SK-N-SH (cell line): Measurements from ENCODE around the gene DIO3. TPM values are rescaled to one million over a fixed set of nuclear protein-coding genes. Genes with fewer than 3 reads are reported as not detected.

Experiments
- CTCF ChIA-PET: fragments of 300-600, 350-600 bp; formaldehyde crosslinking; extraction: SDS; loops from one replicate; lab custom pipeline; 2021; lab: Yijun Ruan, JAX
- POLR2A ChIA-PET: fragments of 350-600 bp; sonication (Branson Sonifier 250); formaldehyde crosslinking; extraction: SDS; loops from one replicate; lab custom pipeline; 2020; ENCODE audit warnings: antibody characterized with exemption, inconsistent platforms; lab: Yijun Ruan, JAX
- DNase-seq: peaks from one replicate; pipeline ENCODE4 v3.0.0; 2012
- H2AFZ ChIP-seq: fragments of 200-600 bp; sonication (generic); 2 replicates; pipeline ENCODE4 v1.8.1; 2016; ENCODE audit warnings: antibody characterized with exemption, mild to moderate bottlenecking, low read depth
- H3F3A ChIP-seq: fragments of 200-600 bp; sonication (generic); replicated peaks from 2 replicates; pipeline ENCODE3; 2016; ENCODE audit warnings: antibody characterized with exemption, mild to moderate bottlenecking; ENCODE audit not compliant: insufficient read depth
- H3K27ac ChIP-seq, 2 experiments: fragments of 200-500 bp in 1 of 2; fragments of 200-600 bp in 1 of 2; sonication (Bioruptor generic) in 1 of 2; sonication (generic), shearing (Covaris generic) in 1 of 2; 2 replicates each; pipeline versions ENCODE4 v1.5.1 to v1.6.1; 2014 to 2016; ENCODE audit warnings: low read depth in 2 of 2, inconsistent platforms in 1 of 2, low read length in 1 of 2, mild to moderate bottlenecking in 1 of 2, mixed read lengths in 1 of 2
- H3K27me3 ChIP-seq: fragments of 200-600 bp; sonication (generic), shearing (Covaris generic); 2 replicates; pipeline ENCODE4 v1.6.1; 2016; ENCODE audit warnings: mixed run types; ENCODE audit not compliant: insufficient read depth
- H3K36me3 ChIP-seq, 2 experiments: fragments of 200-500 bp in 1 of 2; fragments of 200-600 bp in 1 of 2; sonication (Bioruptor generic) in 1 of 2; sonication (generic) in 1 of 2; replicated peaks in 1 of 2; 2 replicates each; pipeline versions ENCODE3 to v1.5.1; 2014 to 2016; ENCODE audit warnings: low read length in 1 of 2, mild to moderate bottlenecking in 1 of 2; ENCODE audit not compliant: insufficient read depth in 2 of 2, control insufficient read depth in 1 of 2
- H3K4me1 ChIP-seq, 2 experiments: fragments of 200-500 bp in 1 of 2; fragments of 200-600 bp in 1 of 2; sonication (Bioruptor generic) in 1 of 2; sonication (generic), shearing (Covaris generic) in 1 of 2; 2 replicates each; pipeline versions ENCODE4 v1.5.1 to v1.6.1; 2014 to 2016; ENCODE audit warnings: low read depth in 1 of 2, low read length in 1 of 2, mixed run types in 1 of 2; ENCODE audit not compliant: insufficient read depth in 2 of 2, control insufficient read depth in 1 of 2
- H3K4me2 ChIP-seq: fragments of 200-600 bp; sonication (generic), shearing (Covaris generic); 2 replicates; pipeline ENCODE4 v1.6.1; 2017; ENCODE audit warnings: mixed run types
- H3K4me3 ChIP-seq, 2 experiments: fragments of 200-500 bp in 1 of 2; fragments of 200-600 bp in 1 of 2; sonication (Bioruptor generic) in 1 of 2; sonication (generic), shearing (Covaris generic) in 1 of 2; 2 replicates each; pipeline versions ENCODE4 v1.5.1 to v1.8.1; 2014 to 2016; ENCODE audit warnings: low read depth in 2 of 2, inconsistent platforms in 1 of 2, low read length in 1 of 2, mild to moderate bottlenecking in 1 of 2, mixed read lengths in 1 of 2, moderate library complexity in 1 of 2
- H3K79me2 ChIP-seq: fragments of 200-600 bp; sonication (generic); 2 replicates; pipeline ENCODE4 v1.8.1; 2017; ENCODE audit warnings: mild to moderate bottlenecking; ENCODE audit not compliant: insufficient read depth
- H3K9ac ChIP-seq: fragments of 200-600 bp; sonication (generic); 2 replicates; pipeline ENCODE4 v1.6.1; 2017; ENCODE audit warnings: mixed run types
- H3K9me2 ChIP-seq: fragments of 200-600 bp; sonication (generic); 2 replicates; pipeline ENCODE4 v1.6.1; 2017; ENCODE audit warnings: mixed run types
- H3K9me3 ChIP-seq: fragments of 200-600 bp; sonication (generic); 2 replicates; pipeline ENCODE4 v1.6.1; 2017; ENCODE audit warnings: mixed run types, mild to moderate bottlenecking, moderate library complexity
- H4K20me1 ChIP-seq: fragments of 200-600 bp; sonication (generic); 2 replicates; pipeline ENCODE4 v1.6.1; 2017; ENCODE audit warnings: mild to moderate bottlenecking, mixed run types; ENCODE audit not compliant: insufficient read depth
- EP300 ChIP-seq, 2 experiments: IDR thresholded peaks; 2 replicates each; pipeline versions ENCODE4 v1.4.0 to v1.6.1; 2012; ENCODE audit warnings: borderline replicate concordance in 1 of 2, low read depth in 1 of 2, low read length in 1 of 2
- FOXJ3 ChIP-seq: sonication (generic); formaldehyde crosslinking; IDR thresholded peaks from 2 replicates; pipeline ENCODE4 v1.5.1; 2020; ENCODE audit warnings: mild to moderate bottlenecking, missing genetic modification reagents
- GABPA ChIP-seq: IDR thresholded peaks from 2 replicates; pipeline ENCODE4 v1.4.0; 2012; ENCODE audit warnings: low read depth, mild to moderate bottlenecking
- GATA2 ChIP-seq: sonication (generic); formaldehyde crosslinking; IDR thresholded peaks from 2 replicates; pipeline ENCODE4 v1.5.0; 2020; ENCODE audit warnings: mild to moderate bottlenecking, missing genetic modification reagents
- MXI1 ChIP-seq: IDR thresholded peaks from 2 replicates; pipeline ENCODE4 v1.6.1; 2012; ENCODE audit warnings: mild to moderate bottlenecking, low read depth, low read length, improper control_type of control experiment
- RAD21 ChIP-seq: IDR thresholded peaks from 2 replicates; pipeline ENCODE4 v1.6.1; 2012; ENCODE audit warnings: mild to moderate bottlenecking, low read length
- REST ChIP-seq: IDR thresholded peaks from 2 replicates; pipeline ENCODE4 v1.6.1; 2012; ENCODE audit warnings: mild to moderate bottlenecking, low read depth, low read length, moderate library complexity
- RXRA ChIP-seq: IDR thresholded peaks from 2 replicates; pipeline ENCODE4 v1.4.0; 2012; ENCODE audit warnings: low read depth, mild to moderate bottlenecking, borderline replicate concordance
- SIN3A ChIP-seq: IDR thresholded peaks from 2 replicates; pipeline ENCODE4 v1.6.1; 2012; ENCODE audit warnings: low read depth, mild to moderate bottlenecking, low read length, moderate library complexity, borderline replicate concordance
- TAF1 ChIP-seq: IDR thresholded peaks from 2 replicates; pipeline ENCODE4 v1.6.1; 2012; ENCODE audit warnings: low read depth, mild to moderate bottlenecking, low read length, moderate library complexity, borderline replicate concordance
- TCF12 ChIP-seq: IDR thresholded peaks from 2 replicates; pipeline ENCODE4 v1.4.0; 2012
- TEAD4 ChIP-seq: IDR thresholded peaks from 2 replicates; pipeline ENCODE4 v1.4.0; 2012; ENCODE audit warnings: mild to moderate bottlenecking, borderline replicate concordance; ENCODE audit not compliant: insufficient read depth
- WGBS: methylation state at CpG from one replicate; pipeline ENCODE4 v1.1.6; 2017; ENCODE audit warnings: low lambda C conversion rate; 5-methylcytosine and 5-hydroxymethylcytosine counted together
- polyA plus RNA-seq, 3 experiments: library from polyadenylated mRNA; depleted of rRNA; stranded (reverse); fragments of >200 nt; gene quantifications; 2 replicates each; pipeline ENCODE4 v1.2.3, GENCODE V29; 2012
- TF ChIP-seq, protein P1 (sequence below): IDR thresholded peaks from 2 replicates; pipeline ENCODE4 v1.4.0; 2012; ENCODE audit warnings: low read depth, borderline replicate concordance
- TF ChIP-seq, protein P2 (sequence below): IDR thresholded peaks from 2 replicates; pipeline ENCODE4 v1.4.0; 2012; ENCODE audit warnings: low read depth
- TF ChIP-seq, protein P3 (sequence below): IDR thresholded peaks from 2 replicates; pipeline ENCODE4 v1.4.0; 2012; ENCODE audit warnings: low read depth, borderline replicate concordance
- TF ChIP-seq, protein P4 (sequence below): fragments of 200-600 bp; sonication (generic); IDR thresholded peaks from 2 replicates; pipeline ENCODE4 v1.6.1; 2017; ENCODE audit warnings: antibody characterized with exemption, mild to moderate bottlenecking, moderate library complexity
- TF ChIP-seq, protein P5 (sequence below): IDR thresholded peaks from 2 replicates; pipeline ENCODE4; 2012

The DIO3 gene
- polyA plus RNA-seq, 1 of the 3 experiments (the other 2 are of a cell fraction), result not detected

DNA sequence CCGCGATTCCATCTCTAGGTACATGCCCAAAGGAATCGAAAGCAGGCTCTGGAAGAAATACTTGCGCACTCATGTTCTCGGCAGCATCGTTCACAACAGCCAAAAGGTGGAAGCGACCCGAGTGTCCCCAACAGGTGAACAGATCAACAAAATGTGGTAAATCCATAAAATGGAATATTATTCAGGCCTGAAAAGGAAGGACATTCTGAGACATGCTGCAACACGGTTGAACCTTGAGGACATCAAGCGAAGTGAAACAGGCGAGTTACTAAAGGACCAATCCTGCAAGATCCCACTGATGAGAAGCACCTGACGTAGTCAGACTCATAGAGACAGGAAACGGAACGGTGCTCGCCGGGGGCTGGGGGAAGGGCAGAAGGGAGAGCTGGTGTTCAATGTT is 17.5 kb upstream of the DIO3 start:
- Histone ChIP-seq H4K20me1 (no peaks in the 10 kb centered on the region), H3K79me2 (no peaks in the 10 kb centered on the region), H2AFZ (no peak overlapping the region), H3K36me3 (no peaks in the 10 kb centered on the region), H3K9me2 (no peaks in the 10 kb centered on the region)
- POLR2A ChIA-PET, result no interaction called here
- TF ChIP-seq GABPA, result no peak
- no peak for TF ChIP-seq EP300 (IDR thresholded peaks at IDR 0.05; ENCODE audit: borderline replicate concordance in 1 of 2, low read depth in 1 of 2, low read length in 1 of 2)
- TF ChIP-seq, protein P1, sequence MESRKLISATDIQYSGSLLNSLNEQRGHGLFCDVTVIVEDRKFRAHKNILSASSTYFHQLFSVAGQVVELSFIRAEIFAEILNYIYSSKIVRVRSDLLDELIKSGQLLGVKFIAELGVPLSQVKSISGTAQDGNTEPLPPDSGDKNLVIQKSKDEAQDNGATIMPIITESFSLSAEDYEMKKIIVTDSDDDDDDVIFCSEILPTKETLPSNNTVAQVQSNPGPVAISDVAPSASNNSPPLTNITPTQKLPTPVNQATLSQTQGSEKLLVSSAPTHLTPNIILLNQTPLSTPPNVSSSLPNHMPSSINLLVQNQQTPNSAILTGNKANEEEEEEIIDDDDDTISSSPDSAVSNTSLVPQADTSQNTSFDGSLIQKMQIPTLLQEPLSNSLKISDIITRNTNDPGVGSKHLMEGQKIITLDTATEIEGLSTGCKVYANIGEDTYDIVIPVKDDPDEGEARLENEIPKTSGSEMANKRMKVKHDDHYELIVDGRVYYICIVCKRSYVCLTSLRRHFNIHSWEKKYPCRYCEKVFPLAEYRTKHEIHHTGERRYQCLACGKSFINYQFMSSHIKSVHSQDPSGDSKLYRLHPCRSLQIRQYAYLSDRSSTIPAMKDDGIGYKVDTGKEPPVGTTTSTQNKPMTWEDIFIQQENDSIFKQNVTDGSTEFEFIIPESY, result no peak
- TF ChIP-seq, protein P2, sequence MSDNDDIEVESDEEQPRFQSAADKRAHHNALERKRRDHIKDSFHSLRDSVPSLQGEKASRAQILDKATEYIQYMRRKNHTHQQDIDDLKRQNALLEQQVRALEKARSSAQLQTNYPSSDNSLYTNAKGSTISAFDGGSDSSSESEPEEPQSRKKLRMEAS, result no peak
- TF ChIP-seq, protein P3, sequence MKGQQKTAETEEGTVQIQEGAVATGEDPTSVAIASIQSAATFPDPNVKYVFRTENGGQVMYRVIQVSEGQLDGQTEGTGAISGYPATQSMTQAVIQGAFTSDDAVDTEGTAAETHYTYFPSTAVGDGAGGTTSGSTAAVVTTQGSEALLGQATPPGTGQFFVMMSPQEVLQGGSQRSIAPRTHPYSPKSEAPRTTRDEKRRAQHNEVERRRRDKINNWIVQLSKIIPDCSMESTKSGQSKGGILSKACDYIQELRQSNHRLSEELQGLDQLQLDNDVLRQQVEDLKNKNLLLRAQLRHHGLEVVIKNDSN, result no peak
- TF ChIP-seq, protein P4, sequence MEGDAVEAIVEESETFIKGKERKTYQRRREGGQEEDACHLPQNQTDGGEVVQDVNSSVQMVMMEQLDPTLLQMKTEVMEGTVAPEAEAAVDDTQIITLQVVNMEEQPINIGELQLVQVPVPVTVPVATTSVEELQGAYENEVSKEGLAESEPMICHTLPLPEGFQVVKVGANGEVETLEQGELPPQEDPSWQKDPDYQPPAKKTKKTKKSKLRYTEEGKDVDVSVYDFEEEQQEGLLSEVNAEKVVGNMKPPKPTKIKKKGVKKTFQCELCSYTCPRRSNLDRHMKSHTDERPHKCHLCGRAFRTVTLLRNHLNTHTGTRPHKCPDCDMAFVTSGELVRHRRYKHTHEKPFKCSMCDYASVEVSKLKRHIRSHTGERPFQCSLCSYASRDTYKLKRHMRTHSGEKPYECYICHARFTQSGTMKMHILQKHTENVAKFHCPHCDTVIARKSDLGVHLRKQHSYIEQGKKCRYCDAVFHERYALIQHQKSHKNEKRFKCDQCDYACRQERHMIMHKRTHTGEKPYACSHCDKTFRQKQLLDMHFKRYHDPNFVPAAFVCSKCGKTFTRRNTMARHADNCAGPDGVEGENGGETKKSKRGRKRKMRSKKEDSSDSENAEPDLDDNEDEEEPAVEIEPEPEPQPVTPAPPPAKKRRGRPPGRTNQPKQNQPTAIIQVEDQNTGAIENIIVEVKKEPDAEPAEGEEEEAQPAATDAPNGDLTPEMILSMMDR, result no peak
- TF ChIP-seq TCF12, result no peak
- TF ChIP-seq, protein P5, sequence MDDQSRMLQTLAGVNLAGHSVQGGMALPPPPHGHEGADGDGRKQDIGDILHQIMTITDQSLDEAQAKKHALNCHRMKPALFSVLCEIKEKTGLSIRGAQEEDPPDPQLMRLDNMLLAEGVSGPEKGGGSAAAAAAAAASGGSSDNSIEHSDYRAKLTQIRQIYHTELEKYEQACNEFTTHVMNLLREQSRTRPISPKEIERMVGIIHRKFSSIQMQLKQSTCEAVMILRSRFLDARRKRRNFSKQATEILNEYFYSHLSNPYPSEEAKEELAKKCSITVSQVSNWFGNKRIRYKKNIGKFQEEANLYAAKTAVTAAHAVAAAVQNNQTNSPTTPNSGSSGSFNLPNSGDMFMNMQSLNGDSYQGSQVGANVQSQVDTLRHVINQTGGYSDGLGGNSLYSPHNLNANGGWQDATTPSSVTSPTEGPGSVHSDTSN, result no peak
- no peak for TF ChIP-seq RAD21
- no peak for TF ChIP-seq GATA2
- no peak for TF ChIP-seq REST
- TF ChIP-seq FOXJ3 (CRISPR knock-in tag), result no peak
- TF ChIP-seq TEAD4, result no peak
- TF ChIP-seq TAF1, result no peak
- TF ChIP-seq SIN3A, result no peak
- TF ChIP-seq RXRA, result no peak
- TF ChIP-seq MXI1, result no peak
- TF ChIP-seq, all 33 proteins: peak for 0
- Histone ChIP-seq H3K4me3 (no peak overlapping the region), H3F3A (no peaks in the 10 kb centered on the region), H3K27ac (no peak overlapping the region), H3K27me3 (no peaks in the 10 kb centered on the region), H3K4me1 (no peaks in the 10 kb centered on the region), H3K9me3 (no peaks in the 10 kb centered on the region), H3K9ac (no peak overlapping the region), H3K4me2 (no peak overlapping the region)
- WGBS, result 75% methylated on average over 16 of the region's 16 CpGs
- DNase-seq, result no peak
- CTCF ChIA-PET, result interaction anchor here (1.3 to 2.1 kb wide), 2 partner anchors 8 to 17 kb away, joined by 3 to 6 read pairs; partner anchors contain the start of gene DIO3
